Endothelial cell of umbilical vein (primary cell): ENCODE measurements around the gene SUMO4. TPM values are rescaled to one million over a fixed set of nuclear protein-coding genes. Genes with fewer than 3 reads are reported as not detected.

Source experiments
- BruUV-seq: library from RNA; stranded (reverse); fragments of 400-500 nt; replicated peaks from 2 replicates; lab custom pipeline; 2021; lab: Mats Ljungman, UMichigan
- CTCF ChIA-PET: fragments of 300-600, 350-600 bp; sonication (Branson Sonifier 250); formaldehyde crosslinking; loops from one replicate; lab custom pipeline; 2021; ENCODE audit warnings: antibody characterized with exemption, inconsistent platforms; lab: Charles Lee
- POLR2A ChIA-PET: fragments of 300-600, 350-600 bp; sonication (Branson Sonifier 250); formaldehyde crosslinking; loops from one replicate; lab custom pipeline; 2021; ENCODE audit warnings: antibody characterized with exemption, inconsistent platforms; lab: Charles Lee
- DNase-seq: peaks from one replicate; pipeline ENCODE4 v3.0.0-alpha.2; 2011; ENCODE audit warnings: low read depth, low spot score
- FAIRE-seq: peaks from 2 replicates; lab custom pipeline; 2011; peaks lifted over from hg19 to GRCh38; lab: Jason Lieb, UNC
- H2AFZ ChIP-seq: 2 replicates; pipeline ENCODE4 v1.6.0; 2012; ENCODE audit warnings: low read depth, low read length, control low read depth, inconsistent platforms
- H3K27ac ChIP-seq: 2 replicates; pipeline ENCODE4 v1.5.1; 2011; ENCODE audit warnings: low read depth, mild to moderate bottlenecking, control low read depth, low read length, moderate library complexity; ENCODE audit not compliant: insufficient read depth
- H3K27me3 ChIP-seq, 2 experiments: 2 replicates each; pipeline versions ENCODE4 v1.6.0 to v1.6.1; 2011; ENCODE audit warnings: low read length in 2 of 2, mixed read lengths in 1 of 2; ENCODE audit not compliant: control insufficient read depth in 2 of 2, insufficient read depth in 2 of 2
- H3K36me3 ChIP-seq, 2 experiments: 2 replicates in 1 of 2; 3 replicates in 1 of 2; pipeline ENCODE4 v1.5.1; 2011; ENCODE audit warnings: low read length in 2 of 2, mild to moderate bottlenecking in 1 of 2, moderate library complexity in 1 of 2; ENCODE audit not compliant: control insufficient read depth in 2 of 2, insufficient read depth in 2 of 2; ENCODE audit errors: extremely low read depth in 1 of 2
- H3K4me1 ChIP-seq: 3 replicates; pipeline ENCODE4 v1.5.1; 2011; ENCODE audit warnings: mild to moderate bottlenecking, low read length; ENCODE audit not compliant: control insufficient read depth, insufficient read depth; ENCODE audit errors: extremely low read depth
- H3K4me2 ChIP-seq: 2 replicates; pipeline ENCODE4 v1.6.1; 2011; ENCODE audit warnings: low read length, control low read depth, mixed read lengths; ENCODE audit not compliant: insufficient read depth
- H3K4me3 ChIP-seq, 3 experiments: fragments of 200-600 bp in 1 of 3; sonication (generic), shearing (Covaris generic) in 1 of 3; replicated peaks in 1 of 3; 2 replicates each; pipeline ENCODE4 v1.5.1; 2011 to 2016; ENCODE audit warnings: control low read depth in 3 of 3, low read length in 3 of 3, mild to moderate bottlenecking in 2 of 3, inconsistent platforms in 1 of 3, low read depth in 1 of 3, moderate library complexity in 1 of 3; ENCODE audit not compliant: insufficient read depth in 1 of 3
- H3K79me2 ChIP-seq: 2 replicates; pipeline ENCODE4 v1.6.0; 2012; ENCODE audit warnings: low read length, inconsistent platforms; ENCODE audit not compliant: control insufficient read depth, insufficient read depth
- H3K9ac ChIP-seq: replicated peaks from 2 replicates; pipeline ENCODE3; 2011; ENCODE audit warnings: low read length, control low read depth; ENCODE audit not compliant: insufficient read depth; ENCODE audit errors: extremely low read depth
- H3K9me1 ChIP-seq: replicated peaks from 3 replicates; pipeline ENCODE4 v1.6.0; 2011; ENCODE audit warnings: mild to moderate bottlenecking, low read length; ENCODE audit not compliant: control insufficient read depth, insufficient read depth; ENCODE audit errors: extremely low read depth
- H3K9me3 ChIP-seq: replicated peaks from 2 replicates; pipeline ENCODE4 v1.5.1; 2012; ENCODE audit warnings: low read length, inconsistent platforms; ENCODE audit not compliant: control insufficient read depth, insufficient read depth
- H4K20me1 ChIP-seq: replicated peaks from 2 replicates; pipeline ENCODE3; 2011; ENCODE audit warnings: mild to moderate bottlenecking, low read length; ENCODE audit not compliant: control insufficient read depth, insufficient read depth; ENCODE audit errors: extremely low read depth
- CTCF ChIP-seq, 2 donors: IDR thresholded peaks; 1 replicate in 1 of 2; 2 replicates in 1 of 2; pipeline ENCODE4 v1.5.1; 2011; ENCODE audit warnings: low read length in 2 of 2, mild to moderate bottlenecking in 2 of 2, moderate library complexity in 2 of 2, control low read depth in 1 of 2, inconsistent platforms in 1 of 2, low read depth in 1 of 2; ENCODE audit not compliant: insufficient read depth in 1 of 2; ENCODE audit errors: extremely low read depth in 1 of 2
- EZH2 ChIP-seq: IDR thresholded peaks from 2 replicates; pipeline ENCODE4 v1.6.1; 2012; ENCODE audit warnings: borderline replicate concordance, low read depth, mild to moderate bottlenecking, moderate library complexity, low read length, inconsistent platforms; ENCODE audit not compliant: severe bottlenecking
- FOS ChIP-seq: IDR thresholded peaks from 2 replicates; pipeline ENCODE4 v1.6.1; 2011; ENCODE audit warnings: mild to moderate bottlenecking, low read length, moderate library complexity, borderline replicate concordance; ENCODE audit not compliant: insufficient read depth
- GATA2 ChIP-seq: IDR thresholded peaks from 2 replicates; pipeline ENCODE4 v1.7.0; 2011; ENCODE audit warnings: low read depth, mild to moderate bottlenecking, moderate library complexity, mixed read lengths, low read length; ENCODE audit not compliant: insufficient read length, insufficient read depth
- JUN ChIP-seq: IDR thresholded peaks from 2 replicates; pipeline ENCODE4 v1.6.1; 2011; ENCODE audit warnings: borderline replicate concordance, low read depth; ENCODE audit not compliant: insufficient read length, insufficient read depth
- MAX ChIP-seq: IDR thresholded peaks from 2 replicates; pipeline ENCODE4 v1.6.1; 2011; ENCODE audit not compliant: insufficient read depth, insufficient read length
- MYC ChIP-seq: IDR thresholded peaks from one replicate; pipeline ENCODE4 v1.6.1; 2011; ENCODE audit warnings: mild to moderate bottlenecking, low read depth, low read length
- POLR2A ChIP-seq: IDR thresholded peaks from 2 replicates; pipeline ENCODE4 v1.6.1; 2012; ENCODE audit warnings: low read depth, mild to moderate bottlenecking, control low read depth, low read length
- POLR2AphosphoS5 ChIP-seq: IDR thresholded peaks from 2 replicates; pipeline ENCODE4 v1.6.1; 2012; ENCODE audit warnings: low read depth, mild to moderate bottlenecking, control low read depth, low read length, moderate library complexity; ENCODE audit not compliant: insufficient read depth
- dilution Hi-C: fragments of 300-500 bp; cut with MboI; formaldehyde crosslinking; loops from one replicate; pipeline ENCODE4 v1.15.0; 2019; ENCODE audit warnings: low sequenced_read_pairs; ENCODE audit not compliant: extremely low pct_ligation_motif_present
- intact Hi-C: fragments of 100-400 bp; cut with micrococcal nuclease; formaldehyde crosslinking; loops from one replicate; pipeline ENCODE4 v1.10.0; 2022
- polyA plus RNA-seq, 4 experiments: library from polyadenylated mRNA; depleted of rRNA in 3 of 4; stranded (reverse) in 3 of 4; unstranded in 1 of 4; fragments of >200 nt; gene quantifications; 2 replicates each; pipeline versions ENCODE4 v1.2.1 to v1.2.3, GENCODE V29; 2011 to 2012; ENCODE audit warnings: missing spikeins in 1 of 4
- total RNA-seq: library from RNA; stranded (reverse); gene quantifications from 2 replicates; pipeline ENCODE4 v1.2.3, GENCODE V29; 2021

The SUMO4 gene
- total and polyA plus RNA-seq, 2 donors (not counting 3 experiments of a cell fraction or from before 2014, with no cell fraction given), result 0.10 to 2.6 TPM

GRCh38 chr6:149405823-149406765, 6.0 kb downstream of the SUMO4 start:
- Histone ChIP-seq H4K20me1 (no peaks in the 10 kb centered on the region), H3K4me3 (no peak overlapping the region), H3K4me2 (no peak overlapping the region), H3K79me2 (no peaks in the 10 kb centered on the region), H3K9ac (no peak overlapping the region), H3K36me3 (peaks cover 5 to 10% of the 10 kb centered on the region in 2 experiments), H3K9me3 (no peaks in the 10 kb centered on the region), H2AFZ (no peak overlapping the region), H3K9me1 (peaks cover 2% of the 10 kb centered on the region), H3K27me3 (no peaks in the 10 kb centered on the region), H3K4me1 (no peaks in the 10 kb centered on the region), H3K27ac (no peak overlapping the region)
- dilution Hi-C loops (no loop called here), intact Hi-C loops (no loop called here)
- DNase-seq (no peak), FAIRE-seq (no peak)
- TF ChIP-seq POLR2AphosphoS5 (no peak), MAX (no peak), EZH2 (no peak), JUN (no peak), MYC (no peak), FOS (no peak), POLR2A (no peak), CTCF (IDR thresholded peaks at IDR 0.05; ENCODE audit: extremely low read depth in 1 of 2, insufficient read depth in 1 of 2, low read depth in 1 of 2, low read length in 2 of 2) (no peak), GATA2 (no peak)
- ChIA-PET POLR2A (no interaction called here), CTCF (interaction anchor here (0.7 kb wide), 1 partner anchor 377 kb away, joined by 3 read pairs; no protein-coding TSS in a partner anchor)
- no TSS peak for BruUV-seq
